Right lobe of liver (tissue), 4 donors: Measurements from ENCODE around the gene ZFPL1.

Experiments used
- CTCF ChIP-seq, 4 donors: fragments of 200-600 bp in 3 of 4; fragments of 450-650 bp in 1 of 4; IDR thresholded peaks; one replicate each; pipeline versions ENCODE4 v1.5.1 to v1.8.0; 2016 to 2022; ENCODE audit warnings: antibody characterized with exemption in 4 of 4, mild to moderate bottlenecking in 2 of 4
- POLR2A ChIP-seq: fragments of 450-650 bp; IDR thresholded peaks from one replicate; pipeline ENCODE4 v1.6.1; 2017; ENCODE audit warnings: antibody characterized with exemption, mild to moderate bottlenecking
- donor health status: DM: no; HTN: no; CAD: no.
- donor health status: DM: no; HTN: no; CAD: no.
- donor health status: DM: no; HTN: yes; CAD: no.

- TF ChIP-seq CTCF (IDR thresholded peaks at IDR 0.05) (no peak), POLR2A (no peak)
Observed at GRCh38 chr11:65069217-65069616, 14.8 kb upstream of the ZFPL1 start.
